Measurements from ENCODE around the gene CAV3.

The CAV3 gene

GRCh38 chr3:8743911-8744310, 10.3 kb downstream of the CAV3 start:
- Histone ChIP-seq H3K4me2 (ENCODE audit: low read length) (no peak overlapping the region), H3K4me3 (ENCODE audit: low read length) (no peak overlapping the region), H3K36me3 (ENCODE audit: control insufficient read depth, insufficient read depth, low read length) (no peaks in the 10 kb centered on the region), H3K79me2 (ENCODE audit: control insufficient read depth, insufficient read depth, low read length) (no peaks in the 10 kb centered on the region), H3K23ac (ENCODE audit: low read length) (no peak overlapping the region), H3K56ac (ENCODE audit: low read length) (no peak overlapping the region), H4K8ac (ENCODE audit: low read depth, low read length) (no peak overlapping the region), H3K79me1 (ENCODE audit: low read length) (no peaks in the 10 kb centered on the region), H3K9ac (ENCODE audit: low read length) (no peak overlapping the region), H3K18ac (ENCODE audit: low read length) (no peak overlapping the region), H3K4ac (ENCODE audit: low read depth, low read length) (no peak overlapping the region), H3K4me1 (ENCODE audit: control insufficient read depth, low read depth, low read length) (peaks cover 2% of the 10 kb centered on the region), H2BK120ac (ENCODE audit: low read depth, low read length) (no peak overlapping the region), H3K27me3 (ENCODE audit: insufficient read depth, low read length, poor library complexity) (no peaks in the 10 kb centered on the region), H2AK5ac (ENCODE audit: low read length) (no peak overlapping the region), H4K5ac (ENCODE audit: low read length) (no peak overlapping the region), H2BK15ac (replicated peaks; ENCODE audit: low read depth) (no peak overlapping the region), H2BK5ac (ENCODE audit: low read length) (no peak overlapping the region), H3K27ac (ENCODE audit: low read depth, low read length) (no peak overlapping the region)
- WGBS (ENCODE audit: extremely low coverage, insufficient coverage, low lambda C conversion rate), result no CpG with 5 or more reads among the region's 3 CpGs
- no peak for DNase-seq

DNA sequence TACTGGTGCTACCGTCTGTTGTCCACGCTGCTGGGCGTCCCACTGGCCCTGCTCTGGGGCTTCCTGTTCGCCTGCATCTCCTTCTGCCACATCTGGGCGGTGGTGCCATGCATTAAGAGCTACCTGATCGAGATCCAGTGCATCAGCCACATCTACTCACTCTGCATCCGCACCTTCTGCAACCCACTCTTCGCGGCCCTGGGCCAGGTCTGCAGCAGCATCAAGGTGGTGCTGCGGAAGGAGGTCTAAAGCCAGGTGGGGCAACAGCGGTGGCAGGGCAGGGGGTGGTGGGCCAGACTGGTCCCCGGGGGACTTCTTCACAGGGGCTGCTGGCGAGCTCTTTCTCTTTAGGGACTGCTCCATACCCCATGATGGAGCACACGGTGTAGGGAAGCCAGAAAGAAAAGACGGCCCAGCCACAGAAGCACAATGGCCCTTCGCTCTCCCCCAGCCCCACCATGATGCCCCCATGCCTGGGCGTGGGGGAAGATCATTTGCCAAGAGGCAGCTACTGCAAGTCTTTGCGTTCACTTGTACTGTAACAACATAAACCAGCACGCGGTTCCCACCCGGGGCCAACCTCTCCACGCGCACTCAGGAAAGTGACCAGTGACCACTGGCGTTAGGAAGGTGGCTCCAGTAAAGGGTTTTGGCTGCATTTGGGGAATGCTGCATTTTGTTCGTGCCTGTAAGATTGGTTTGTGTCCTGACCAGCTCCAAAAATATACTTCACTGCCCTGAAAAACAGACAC, 12.2 kb downstream of the CAV3 start:
- Histone ChIP-seq H3K79me1 (ENCODE audit: low read length) (no peaks in the 10 kb centered on the region), H3K18ac (ENCODE audit: low read length) (no peak overlapping the region), H3K56ac (ENCODE audit: low read length) (no peak overlapping the region), H2AK5ac (ENCODE audit: low read length) (no peak overlapping the region), H3K23ac (ENCODE audit: low read length) (no peak overlapping the region), H2BK15ac (replicated peaks; ENCODE audit: low read depth) (no peak overlapping the region), H3K9ac (ENCODE audit: low read length) (no peak overlapping the region), H3K79me2 (ENCODE audit: control insufficient read depth, insufficient read depth, low read length) (no peaks in the 10 kb centered on the region), H3K4me3 (ENCODE audit: low read length) (no peak overlapping the region), H3K36me3 (ENCODE audit: control insufficient read depth, insufficient read depth, low read length) (no peaks in the 10 kb centered on the region), H3K27ac (ENCODE audit: low read depth, low read length) (no peak overlapping the region), H3K4me1 (ENCODE audit: control insufficient read depth, low read depth, low read length) (peaks cover under 1% of the 10 kb centered on the region), H4K8ac (ENCODE audit: low read depth, low read length) (no peak overlapping the region), H3K27me3 (ENCODE audit: insufficient read depth, low read length, poor library complexity) (no peaks in the 10 kb centered on the region), H2BK5ac (ENCODE audit: low read length) (no peak overlapping the region), H3K4me2 (ENCODE audit: low read length) (no peak overlapping the region), H4K5ac (ENCODE audit: low read length) (no peak overlapping the region), H2BK120ac (ENCODE audit: low read depth, low read length) (no peak overlapping the region), H3K4ac (ENCODE audit: low read depth, low read length) (no peak overlapping the region)
- DNase-seq, result no peak
- no CpG with 5 or more reads among the region's 25 CpGs for WGBS (ENCODE audit: extremely low coverage, insufficient coverage, low lambda C conversion rate)

- no peaks in the 10 kb centered on the region for H3K27me3 ChIP-seq (ENCODE audit: insufficient read depth, low read length, poor library complexity)
- no peak overlapping the region for H3K4me3 ChIP-seq (ENCODE audit: low read length)
- no CpG with 5 or more reads among the region's 7 CpGs for WGBS (ENCODE audit: extremely low coverage, insufficient coverage, low lambda C conversion rate)
Observed at GRCh38 chr3:8746780-8747345, 13.3 kb downstream of the CAV3 start.

GRCh38 chr3:8749316-8749715, 15.7 kb downstream of the CAV3 start:
- no peak overlapping the region for H2BK15ac ChIP-seq (replicated peaks; ENCODE audit: low read depth)
- no peak overlapping the region for H3K4ac ChIP-seq (ENCODE audit: low read depth, low read length)
- H3K36me3 ChIP-seq (ENCODE audit: control insufficient read depth, insufficient read depth, low read length), result no peaks in the 10 kb centered on the region
- DNase-seq, result no peak
- no peak overlapping the region for H2BK5ac ChIP-seq (ENCODE audit: low read length)
- H3K23ac ChIP-seq (ENCODE audit: low read length), result no peak overlapping the region
- H3K56ac ChIP-seq (ENCODE audit: low read length), result no peak overlapping the region
- H4K8ac ChIP-seq (ENCODE audit: low read depth, low read length), result no peak overlapping the region
- no peak overlapping the region for H4K5ac ChIP-seq (ENCODE audit: low read length)
- H3K18ac ChIP-seq (ENCODE audit: low read length), result no peak overlapping the region
- no CpG with 5 or more reads among the region's 3 CpGs for WGBS (ENCODE audit: extremely low coverage, insufficient coverage, low lambda C conversion rate)
- H3K4me1 ChIP-seq (ENCODE audit: control insufficient read depth, low read depth, low read length), result no peaks in the 10 kb centered on the region
- H3K79me2 ChIP-seq (ENCODE audit: control insufficient read depth, insufficient read depth, low read length), result no peaks in the 10 kb centered on the region
- H2AK5ac ChIP-seq (ENCODE audit: low read length), result no peak overlapping the region
- no peak overlapping the region for H3K4me3 ChIP-seq (ENCODE audit: low read length)
- H3K4me2 ChIP-seq (ENCODE audit: low read length), result no peak overlapping the region
- no peak overlapping the region for H2BK120ac ChIP-seq (ENCODE audit: low read depth, low read length)
- H3K27me3 ChIP-seq (ENCODE audit: insufficient read depth, low read length, poor library complexity), result no peaks in the 10 kb centered on the region
- H3K27ac ChIP-seq (ENCODE audit: low read depth, low read length), result no peak overlapping the region
- no peak overlapping the region for H3K9ac ChIP-seq (ENCODE audit: low read length)
- H3K79me1 ChIP-seq (ENCODE audit: low read length), result no peaks in the 10 kb centered on the region

More at GRCh38 chr3:8746780-8747345, 13.3 kb downstream of the CAV3 start:
- Histone ChIP-seq H2BK120ac (ENCODE audit: low read depth, low read length) (no peak overlapping the region), H3K27ac (ENCODE audit: low read depth, low read length) (no peak overlapping the region), H3K56ac (ENCODE audit: low read length) (no peak overlapping the region), H3K79me1 (ENCODE audit: low read length) (no peaks in the 10 kb centered on the region), H3K36me3 (ENCODE audit: control insufficient read depth, insufficient read depth, low read length) (no peaks in the 10 kb centered on the region), H2AK5ac (ENCODE audit: low read length) (no peak overlapping the region), H3K79me2 (ENCODE audit: control insufficient read depth, insufficient read depth, low read length) (no peaks in the 10 kb centered on the region), H2BK15ac (replicated peaks; ENCODE audit: low read depth) (no peak overlapping the region), H3K9ac (ENCODE audit: low read length) (no peak overlapping the region), H3K4ac (ENCODE audit: low read depth, low read length) (no peak overlapping the region), H3K23ac (ENCODE audit: low read length) (no peak overlapping the region), H4K8ac (ENCODE audit: low read depth, low read length) (no peak overlapping the region), H3K4me1 (ENCODE audit: control insufficient read depth, low read depth, low read length) (no peaks in the 10 kb centered on the region), H2BK5ac (ENCODE audit: low read length) (no peak overlapping the region), H4K5ac (ENCODE audit: low read length) (no peak overlapping the region), H3K4me2 (ENCODE audit: low read length) (no peak overlapping the region), H3K18ac (ENCODE audit: low read length) (no peak overlapping the region)
- DNase-seq, result no peak

DNA sequence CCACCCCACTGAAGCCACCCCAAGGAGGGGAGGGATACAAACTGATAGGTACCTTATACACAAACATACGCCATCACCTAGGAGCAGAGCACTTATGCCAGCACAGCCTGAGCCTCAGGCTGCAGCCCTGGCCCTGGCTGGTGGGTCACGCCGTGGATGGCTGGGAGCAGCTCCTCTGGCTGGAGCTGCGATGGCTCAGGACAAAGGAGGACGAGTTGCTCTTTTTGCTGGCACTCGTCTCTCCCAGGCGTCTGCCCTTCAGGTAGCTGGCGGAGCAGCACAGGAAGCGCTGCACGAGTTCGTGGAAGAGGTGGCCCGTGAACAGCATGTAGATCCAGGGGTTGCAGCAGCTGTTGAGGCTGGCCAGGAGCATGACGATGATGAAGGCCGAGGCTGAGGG, 19.2 kb downstream of the CAV3 start:
- no peak overlapping the region for H3K4me2 ChIP-seq (ENCODE audit: low read length)
- H3K56ac ChIP-seq (ENCODE audit: low read length), result no peak overlapping the region
- no peak overlapping the region for H4K5ac ChIP-seq (ENCODE audit: low read length)
- H2BK15ac ChIP-seq (replicated peaks; ENCODE audit: low read depth), result no peak overlapping the region
- no peak overlapping the region for H3K18ac ChIP-seq (ENCODE audit: low read length)
- H2AK5ac ChIP-seq (ENCODE audit: low read length), result no peak overlapping the region
- no peak overlapping the region for H4K8ac ChIP-seq (ENCODE audit: low read depth, low read length)
- H3K27me3 ChIP-seq (ENCODE audit: insufficient read depth, low read length, poor library complexity), result no peaks in the 10 kb centered on the region
- H3K4me1 ChIP-seq (ENCODE audit: control insufficient read depth, low read depth, low read length), result no peaks in the 10 kb centered on the region
- no peak for DNase-seq
- no peak overlapping the region for H2BK5ac ChIP-seq (ENCODE audit: low read length)
- H3K4me3 ChIP-seq (ENCODE audit: low read length), result no peak overlapping the region
- no peaks in the 10 kb centered on the region for H3K79me2 ChIP-seq (ENCODE audit: control insufficient read depth, insufficient read depth, low read length)
- no peak overlapping the region for H3K4ac ChIP-seq (ENCODE audit: low read depth, low read length)
- H3K9ac ChIP-seq (ENCODE audit: low read length), result no peak overlapping the region
- H2BK120ac ChIP-seq (ENCODE audit: low read depth, low read length), result no peak overlapping the region
- H3K79me1 ChIP-seq (ENCODE audit: low read length), result no peaks in the 10 kb centered on the region
- no peak overlapping the region for H3K27ac ChIP-seq (ENCODE audit: low read depth, low read length)
- no peak overlapping the region for H3K23ac ChIP-seq (ENCODE audit: low read length)
- no CpG with 5 or more reads among the region's 14 CpGs for WGBS (ENCODE audit: extremely low coverage, insufficient coverage, low lambda C conversion rate)
- H3K36me3 ChIP-seq (ENCODE audit: control insufficient read depth, insufficient read depth, low read length), result no peaks in the 10 kb centered on the region

DNA sequence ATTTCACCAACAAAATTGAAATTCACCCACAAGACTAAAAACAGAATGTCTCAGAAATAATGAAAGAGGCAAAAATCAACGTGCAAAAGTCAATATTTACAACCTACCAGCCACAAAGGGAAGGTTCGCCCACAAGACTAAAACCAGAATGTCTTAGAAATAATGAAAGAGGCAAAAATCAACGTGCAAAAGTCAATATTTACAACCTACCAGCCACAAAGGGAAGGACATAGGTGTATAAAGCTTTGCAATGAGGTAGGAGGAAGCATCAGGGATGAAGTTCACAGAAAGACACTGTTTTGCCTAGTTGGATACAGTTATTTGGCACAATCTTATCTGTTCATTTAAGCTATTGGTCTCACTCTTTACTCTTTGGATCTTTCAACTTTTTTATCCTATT, 21.5 kb downstream of the CAV3 start:
- no peak overlapping the region for H3K27ac ChIP-seq (ENCODE audit: low read depth, low read length)
- H3K4me3 ChIP-seq (ENCODE audit: low read length), result no peak overlapping the region
- H4K5ac ChIP-seq (ENCODE audit: low read length), result no peak overlapping the region
- WGBS (ENCODE audit: extremely low coverage, insufficient coverage, low lambda C conversion rate), result no CpG with 5 or more reads among the region's 3 CpGs
- no peak overlapping the region for H3K56ac ChIP-seq (ENCODE audit: low read length)
- no peaks in the 10 kb centered on the region for H3K79me1 ChIP-seq (ENCODE audit: low read length)
- no peak overlapping the region for H2BK15ac ChIP-seq (replicated peaks; ENCODE audit: low read depth)
- no peak overlapping the region for H3K18ac ChIP-seq (ENCODE audit: low read length)
- H2AK5ac ChIP-seq (ENCODE audit: low read length), result no peak overlapping the region
- H3K9ac ChIP-seq (ENCODE audit: low read length), result no peak overlapping the region
- H3K4me1 ChIP-seq (ENCODE audit: control insufficient read depth, low read depth, low read length), result no peaks in the 10 kb centered on the region
- no peak overlapping the region for H2BK120ac ChIP-seq (ENCODE audit: low read depth, low read length)
- DNase-seq, result no peak
- H3K36me3 ChIP-seq (ENCODE audit: control insufficient read depth, insufficient read depth, low read length), result no peaks in the 10 kb centered on the region
- H3K23ac ChIP-seq (ENCODE audit: low read length), result no peak overlapping the region
- H3K4me2 ChIP-seq (ENCODE audit: low read length), result no peak overlapping the region
- H4K8ac ChIP-seq (ENCODE audit: low read depth, low read length), result no peak overlapping the region
- H3K79me2 ChIP-seq (ENCODE audit: control insufficient read depth, insufficient read depth, low read length), result no peaks in the 10 kb centered on the region
- H3K4ac ChIP-seq (ENCODE audit: low read depth, low read length), result no peak overlapping the region
- no peaks in the 10 kb centered on the region for H3K27me3 ChIP-seq (ENCODE audit: insufficient read depth, low read length, poor library complexity)
- H2BK5ac ChIP-seq (ENCODE audit: low read length), result no peak overlapping the region

Measured in mesendoderm (in vitro differentiated cells).